NCI-H2029 treated with DMSO at 0.1 percent for 48 hours (cell line): ENCODE data around the gene IQSEC3.
A peak's percentile ranks its signal among the peaks of the same experiment; 100 is the strongest.

Experiments used
- DNase-seq: peaks from one replicate; lab custom pipeline; 2025; lab: John Stamatoyannopoulos, UW

The IQSEC3 gene

DNA sequence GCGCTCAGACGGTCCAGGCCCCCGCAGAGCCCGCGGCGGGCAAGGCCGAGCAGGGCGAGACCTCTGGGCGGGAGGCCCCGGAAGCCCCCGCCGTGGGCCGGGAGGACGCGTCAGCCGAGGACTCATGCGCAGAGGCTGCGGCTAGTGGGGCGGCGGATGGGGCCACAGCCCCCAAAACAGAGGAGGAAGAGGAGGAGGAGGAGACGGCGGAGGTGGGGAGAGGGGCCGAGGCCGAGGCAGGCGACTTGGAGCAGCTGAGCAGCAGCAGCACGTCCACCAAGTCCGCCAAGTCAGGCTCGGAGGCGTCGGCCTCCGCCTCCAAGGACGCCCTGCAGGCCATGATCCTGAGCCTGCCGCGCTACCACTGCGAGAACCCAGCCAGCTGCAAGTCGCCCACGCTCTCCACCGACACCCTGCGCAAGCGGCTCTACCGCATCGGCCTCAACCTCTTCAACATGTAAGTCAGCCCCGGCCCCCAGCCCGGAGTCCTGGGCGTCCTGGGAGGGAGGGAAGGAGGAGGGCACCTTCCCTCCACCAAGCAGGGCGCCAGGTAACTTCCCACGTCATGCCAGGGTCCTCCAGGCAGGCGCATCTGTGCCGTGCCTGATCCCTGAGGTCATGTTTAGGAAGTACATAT, 72.4 kb downstream of the IQSEC3 start:
- no peak for DNase-seq

DNA sequence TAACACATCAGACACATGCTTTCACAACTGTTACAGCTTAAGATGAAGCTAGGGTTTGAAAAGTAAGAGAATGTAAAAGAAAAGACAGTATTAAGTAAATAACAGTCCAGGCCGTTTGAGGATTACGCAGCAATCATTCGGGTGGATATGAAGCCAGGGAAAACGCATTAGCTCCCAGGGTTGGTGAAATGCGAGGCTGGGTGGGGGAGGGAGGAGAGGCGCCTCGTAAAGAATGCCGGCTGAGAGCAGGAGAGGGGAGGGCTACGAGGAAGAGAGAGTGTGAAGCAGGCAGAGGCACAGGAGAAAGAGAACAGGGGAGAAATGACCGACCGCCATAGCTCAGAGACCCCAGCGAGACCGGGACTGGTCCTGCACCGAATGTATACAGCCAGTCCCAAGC, 73.0 kb downstream of the IQSEC3 start:
- DNase-seq = no peak

DNA sequence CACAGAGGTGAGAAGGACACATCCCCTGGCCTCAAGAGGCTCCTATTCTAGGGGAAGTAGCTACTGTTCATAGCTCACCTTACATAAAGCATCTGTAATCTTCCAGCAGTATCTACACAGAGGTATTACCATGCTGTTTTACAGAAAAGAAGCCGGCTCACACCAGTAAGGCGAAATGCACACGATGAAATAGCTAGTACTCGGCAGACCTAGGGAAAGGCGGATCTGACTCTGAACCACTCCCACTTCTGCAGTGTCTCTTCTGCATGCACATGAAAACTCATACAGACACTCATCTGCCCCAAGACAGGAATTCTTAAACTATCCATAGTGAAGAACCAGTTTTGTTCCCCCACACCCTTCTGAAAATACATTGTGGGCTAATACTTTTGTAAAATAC, 73.6 kb downstream of the IQSEC3 start:
- no peak for DNase-seq

DNA sequence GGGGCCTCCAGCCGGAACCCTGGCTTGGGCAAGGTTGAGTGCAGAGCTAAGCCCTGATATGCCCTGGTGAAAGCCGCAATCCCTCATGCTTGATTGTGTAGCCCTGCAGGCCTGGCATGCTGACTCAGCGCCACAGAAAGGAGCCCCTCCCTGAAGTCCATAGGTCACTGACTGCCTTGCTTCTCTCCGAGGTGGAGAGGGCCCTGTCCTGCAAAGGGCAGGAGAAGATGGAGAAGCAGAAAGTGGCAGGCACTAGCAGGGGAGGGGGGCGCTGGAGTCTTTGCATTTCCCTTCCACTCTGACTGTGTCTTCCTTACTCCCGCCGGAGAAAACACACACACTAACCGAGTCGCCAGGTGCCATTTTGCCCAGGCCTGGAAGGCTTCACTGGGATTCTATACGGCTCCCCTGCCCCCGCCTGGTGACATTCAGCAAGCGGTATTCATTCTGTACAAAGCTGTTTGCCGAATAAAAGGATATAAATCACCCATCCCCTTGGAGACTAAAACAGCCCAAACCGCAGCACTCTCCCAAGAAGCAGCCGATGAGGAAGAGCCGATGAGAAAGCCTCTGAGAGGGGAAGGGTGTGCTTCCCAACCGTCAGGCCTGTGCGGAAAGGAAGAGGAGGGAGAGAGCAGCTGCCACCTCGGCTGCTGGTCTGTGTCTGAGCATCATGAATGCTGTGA, 77.5 kb downstream of the IQSEC3 start:
- DNase-seq = no peak

DNA sequence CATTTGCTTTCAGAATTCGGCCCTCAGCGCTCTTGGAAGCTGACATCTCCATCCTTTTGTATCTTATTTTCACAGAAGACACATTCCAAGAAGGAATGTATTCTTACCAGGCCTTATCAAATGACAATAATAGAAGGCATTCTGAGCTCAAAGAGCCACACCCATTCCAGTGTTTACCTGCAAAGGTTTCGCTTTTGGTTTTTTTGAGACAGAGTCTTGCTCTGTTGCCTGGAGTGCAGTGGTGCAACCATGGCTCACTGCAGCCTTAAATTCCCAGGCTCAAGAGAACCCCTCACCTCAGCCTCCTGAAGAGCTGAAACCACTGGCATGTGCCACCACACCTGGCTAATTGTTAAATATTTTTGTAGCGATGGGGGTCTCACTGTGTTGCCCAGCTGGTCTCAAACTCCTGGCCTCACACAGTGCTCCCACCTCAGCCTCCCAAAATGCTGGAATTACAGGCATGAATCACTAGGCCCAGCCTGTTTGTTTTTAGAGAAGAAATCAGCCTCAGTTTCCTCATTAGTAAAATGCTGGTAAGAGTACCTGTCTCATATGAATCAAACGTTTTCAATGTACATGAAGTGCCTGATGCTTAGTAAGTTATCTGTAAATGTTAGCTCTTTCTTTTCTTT, 78.2 kb downstream of the IQSEC3 start:
- DNase-seq = no peak

DNA sequence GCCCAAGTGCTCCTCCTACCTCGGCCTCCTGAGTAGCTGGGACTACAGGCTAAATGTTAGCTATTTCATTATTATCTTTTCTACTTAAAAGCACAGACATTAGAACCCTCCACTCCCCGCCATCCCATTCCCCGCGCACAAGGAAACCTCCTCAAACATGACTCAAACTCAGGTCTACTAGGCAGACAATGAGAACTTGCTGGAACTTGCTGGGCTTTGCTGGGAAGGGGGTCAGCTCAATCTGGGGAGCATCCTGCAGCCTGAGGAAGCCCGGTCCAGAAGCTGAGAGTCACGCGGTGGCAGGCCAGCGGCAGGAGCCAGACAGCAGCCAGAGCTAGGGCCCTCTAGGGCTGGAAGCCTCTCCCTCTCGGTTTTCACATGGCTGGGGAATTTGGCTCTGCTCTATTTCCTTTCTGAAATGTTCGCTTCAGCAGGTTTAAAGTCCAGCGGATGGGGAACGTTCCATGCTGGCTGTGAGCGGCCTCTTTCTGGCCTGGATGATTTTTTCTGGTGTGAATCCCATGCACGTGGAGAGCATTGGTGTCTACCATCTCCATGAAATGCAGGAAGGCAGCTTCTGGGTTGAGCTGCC, 78.9 kb downstream of the IQSEC3 start:
- no peak for DNase-seq

DNA sequence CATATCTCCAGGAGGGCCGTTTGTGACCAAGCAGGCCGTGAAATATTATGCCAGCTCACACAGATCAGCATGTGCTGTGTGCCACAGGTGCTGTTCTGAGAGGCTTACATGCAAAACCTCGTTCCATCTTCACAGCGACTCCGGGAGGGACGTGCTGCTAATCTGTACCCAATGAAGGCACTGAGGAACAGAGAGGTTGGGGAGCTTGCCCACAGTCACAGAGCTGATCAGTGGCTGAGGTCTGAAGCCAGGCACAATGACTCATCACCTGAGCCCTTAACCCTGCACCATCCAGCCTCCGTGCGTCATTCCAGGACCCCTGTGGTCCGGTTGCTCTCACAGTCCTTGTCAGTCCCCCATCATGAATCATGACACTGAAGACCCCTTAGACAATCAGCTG, 80.7 kb downstream of the IQSEC3 start:
- no peak for DNase-seq

DNA sequence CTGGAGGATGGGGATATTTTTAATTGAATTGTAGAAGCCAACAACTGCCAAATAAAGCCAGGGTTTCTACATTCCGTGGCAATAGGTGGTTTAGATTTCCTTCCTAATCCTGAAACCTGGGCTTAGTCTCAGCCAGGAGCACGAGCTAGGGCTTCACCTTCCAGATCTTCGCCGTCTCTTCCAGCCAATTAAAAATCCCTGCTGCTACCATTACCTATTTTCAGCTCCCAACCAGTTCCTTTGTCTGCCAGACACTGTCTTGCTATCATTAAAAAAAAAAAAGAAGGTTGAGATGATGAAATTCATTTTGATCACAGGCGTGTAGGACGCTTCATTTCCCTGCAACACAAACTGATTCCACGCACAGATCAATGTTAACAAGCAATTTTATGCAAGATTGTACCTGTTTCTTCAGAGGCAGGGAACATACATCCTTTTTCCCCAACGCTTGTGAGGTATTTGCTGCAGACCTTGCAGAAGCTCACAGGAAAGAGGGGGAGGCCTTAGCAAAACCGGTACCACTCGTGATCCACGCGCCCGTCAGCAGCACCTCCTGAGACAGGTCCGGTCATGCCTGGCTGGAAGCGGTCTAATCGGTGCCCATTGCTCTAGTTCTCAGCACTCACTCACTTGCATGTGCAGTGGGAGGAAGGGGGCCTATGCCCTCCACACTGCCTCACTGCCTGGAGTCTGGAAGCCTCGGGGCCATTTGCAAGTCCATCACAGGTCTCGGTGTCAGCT, 82.3 kb downstream of the IQSEC3 start:
- no peak for DNase-seq

DNA sequence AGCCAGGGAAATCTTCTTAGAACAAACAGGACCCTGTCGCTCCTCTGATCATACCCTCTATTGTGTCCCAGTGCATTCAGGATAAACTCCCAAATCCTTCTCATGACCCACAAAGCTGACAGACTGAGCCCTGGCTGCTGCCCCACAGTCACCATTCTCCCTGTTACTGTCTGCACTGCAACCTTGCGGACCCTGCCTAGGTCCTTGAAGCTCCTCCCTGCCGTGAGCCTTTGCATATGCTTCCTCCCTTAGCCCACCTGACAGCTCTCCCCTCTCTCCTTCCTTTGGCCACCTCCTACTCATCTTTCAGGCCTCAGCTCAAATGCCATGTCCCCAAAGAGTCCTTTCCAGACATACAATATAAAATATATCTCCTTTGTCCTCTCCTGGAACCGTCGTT, 85.0 kb downstream of the IQSEC3 start:
- DNase-seq = no peak

DNA sequence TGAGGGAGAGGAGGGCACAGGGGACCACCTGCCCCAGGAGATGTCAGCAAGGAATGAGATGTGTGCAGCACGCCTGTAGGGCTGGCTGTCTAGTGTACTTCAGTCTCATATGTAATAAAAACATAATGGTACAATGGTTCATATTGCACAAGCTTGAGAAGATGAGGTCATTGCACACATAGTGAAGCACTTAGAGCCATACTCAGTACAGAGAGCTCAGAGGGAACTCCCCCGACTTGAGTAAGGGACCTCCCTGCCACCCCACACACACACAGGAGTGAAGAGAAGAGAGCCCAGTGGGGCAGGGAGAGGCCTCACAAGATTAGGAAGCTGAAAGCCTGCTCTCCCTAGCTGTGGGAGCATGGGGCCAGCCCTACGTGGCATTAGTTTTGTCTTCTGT, 85.9 kb downstream of the IQSEC3 start:
- DNase-seq = peak; percentile 29

DNA sequence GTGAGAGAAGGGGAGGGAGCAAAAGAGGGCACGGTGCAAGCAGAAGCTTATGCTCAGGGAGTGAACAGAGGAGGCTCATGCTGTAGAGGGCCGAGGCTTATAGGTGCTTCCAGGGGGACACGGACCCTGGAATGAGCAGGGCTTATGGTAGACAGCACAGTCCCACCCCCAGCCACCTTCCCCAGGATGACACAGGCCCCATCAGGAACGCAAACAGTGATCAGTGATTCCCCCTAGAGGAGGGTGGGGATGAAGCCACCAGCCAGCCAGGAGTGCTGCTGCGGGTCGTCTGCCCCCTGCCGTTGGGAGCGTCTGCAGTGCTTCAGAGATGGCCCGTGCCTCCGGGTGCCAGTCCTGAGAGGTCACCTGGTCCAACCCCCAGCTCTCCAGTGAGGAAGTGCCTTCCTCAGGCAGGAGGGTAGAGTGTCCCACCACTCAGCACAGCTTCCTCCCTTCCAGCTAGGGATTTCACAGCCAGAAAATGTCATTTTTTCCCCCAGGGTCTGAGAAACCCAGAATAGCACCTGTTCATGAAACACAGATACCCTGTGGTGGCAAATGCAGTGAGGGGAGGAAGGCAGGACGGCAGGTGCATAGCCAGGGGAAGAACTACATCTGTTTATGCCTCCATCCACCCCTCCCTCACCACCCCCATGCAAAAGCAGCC, 86.6 kb downstream of the IQSEC3 start:
- DNase-seq = peak; percentile 9

DNA sequence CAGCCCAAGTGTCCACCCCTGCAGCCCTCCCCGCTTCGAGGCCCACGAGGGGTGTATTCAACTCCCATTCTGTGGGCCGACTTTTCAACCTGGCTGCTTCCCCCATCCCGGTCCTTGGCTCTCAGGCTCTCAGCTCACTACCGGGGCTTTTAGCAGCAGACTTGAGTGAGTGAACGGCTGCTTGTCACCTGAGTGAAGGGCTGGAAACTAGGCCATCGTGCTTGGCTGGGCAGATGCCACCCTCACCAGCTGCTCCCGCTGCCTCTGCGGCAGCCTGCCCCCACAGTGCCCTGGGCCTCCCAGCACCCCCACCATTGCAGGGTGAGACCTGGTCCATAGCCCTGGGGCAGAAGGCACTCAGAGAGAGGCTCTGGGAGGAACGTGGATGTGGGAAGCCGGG, 87.5 kb downstream of the IQSEC3 start:
- DNase-seq = no peak

DNA sequence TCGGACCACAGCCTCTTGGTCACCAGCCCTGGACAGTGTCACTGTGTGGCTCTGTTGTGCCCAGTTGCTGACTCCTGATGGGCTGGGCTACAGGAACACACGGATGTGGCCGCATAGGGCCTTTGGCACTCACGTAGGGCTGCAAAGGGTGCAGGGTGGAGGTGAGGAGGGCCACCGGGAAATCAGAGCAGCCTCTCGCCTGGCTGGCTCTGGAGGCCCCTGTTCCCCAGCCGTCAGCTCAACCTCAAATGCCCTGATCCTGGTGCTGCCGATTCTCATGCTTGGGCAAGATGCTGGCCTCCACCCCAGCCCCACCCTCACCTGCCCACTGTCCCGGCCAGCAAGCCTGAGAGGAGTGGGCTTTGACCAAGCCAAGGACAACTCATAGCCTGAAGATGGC, 88.4 kb downstream of the IQSEC3 start:
- no peak for DNase-seq

DNA sequence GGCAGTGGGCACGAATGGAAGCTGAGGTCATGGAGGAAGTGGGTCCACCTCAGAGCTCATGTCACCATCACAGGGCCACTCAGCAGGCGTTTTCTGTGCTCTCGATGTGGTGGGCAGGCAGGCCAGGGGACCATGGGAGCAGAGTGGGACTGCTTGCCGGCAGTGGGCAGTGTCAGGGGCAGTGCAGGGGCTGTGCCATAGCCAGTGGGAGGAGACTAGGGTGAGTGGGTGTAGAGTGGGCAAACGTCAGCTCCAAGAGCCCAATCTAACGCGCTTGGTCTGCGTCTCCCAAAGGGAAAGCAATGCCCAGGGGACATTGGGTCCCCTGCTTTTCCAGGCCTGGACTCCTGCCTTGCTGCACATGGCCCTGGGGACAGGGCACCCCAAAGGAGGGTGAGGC, 89.1 kb downstream of the IQSEC3 start:
- no peak for DNase-seq

DNA sequence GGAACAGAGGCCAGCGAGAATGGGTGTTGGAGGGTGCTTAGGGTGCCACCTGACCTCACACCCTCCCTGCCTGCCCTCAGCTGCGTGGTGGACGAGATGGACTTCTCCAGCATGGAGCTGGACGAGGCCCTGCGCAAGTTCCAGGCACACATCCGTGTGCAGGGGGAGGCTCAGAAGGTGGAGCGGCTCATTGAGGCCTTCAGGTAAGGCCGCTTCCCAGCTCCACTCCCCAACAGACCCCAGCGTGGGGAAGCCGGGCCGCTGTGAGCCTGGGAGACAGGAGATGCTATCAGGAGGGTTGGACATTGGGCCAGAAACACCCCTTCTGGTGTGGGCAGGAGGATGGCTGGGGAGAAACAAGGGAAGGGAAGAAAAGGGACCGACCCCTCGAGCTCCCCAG, 90.4 kb downstream of the IQSEC3 start:
- DNase-seq = no peak

DNA sequence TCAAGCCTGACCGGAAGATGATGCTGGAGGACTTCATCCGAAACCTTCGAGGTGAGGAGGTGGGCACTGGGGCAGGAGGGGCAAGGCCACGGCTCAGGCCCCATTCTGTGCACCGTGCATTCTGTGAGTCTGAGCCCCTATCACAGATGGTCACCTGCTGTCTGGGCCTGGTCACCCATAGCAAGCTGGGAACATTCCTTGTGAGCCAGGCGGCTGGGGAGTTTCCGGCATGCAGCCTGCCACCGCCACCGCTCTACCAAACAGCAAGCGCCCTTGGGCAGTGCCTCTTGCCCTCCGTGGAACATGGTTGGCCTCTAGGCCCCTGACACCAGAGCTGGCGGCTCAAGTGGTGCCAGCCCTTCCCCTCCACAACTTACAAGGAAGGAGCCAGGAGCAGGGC, 91.1 kb downstream of the IQSEC3 start:
- no peak for DNase-seq

DNA sequence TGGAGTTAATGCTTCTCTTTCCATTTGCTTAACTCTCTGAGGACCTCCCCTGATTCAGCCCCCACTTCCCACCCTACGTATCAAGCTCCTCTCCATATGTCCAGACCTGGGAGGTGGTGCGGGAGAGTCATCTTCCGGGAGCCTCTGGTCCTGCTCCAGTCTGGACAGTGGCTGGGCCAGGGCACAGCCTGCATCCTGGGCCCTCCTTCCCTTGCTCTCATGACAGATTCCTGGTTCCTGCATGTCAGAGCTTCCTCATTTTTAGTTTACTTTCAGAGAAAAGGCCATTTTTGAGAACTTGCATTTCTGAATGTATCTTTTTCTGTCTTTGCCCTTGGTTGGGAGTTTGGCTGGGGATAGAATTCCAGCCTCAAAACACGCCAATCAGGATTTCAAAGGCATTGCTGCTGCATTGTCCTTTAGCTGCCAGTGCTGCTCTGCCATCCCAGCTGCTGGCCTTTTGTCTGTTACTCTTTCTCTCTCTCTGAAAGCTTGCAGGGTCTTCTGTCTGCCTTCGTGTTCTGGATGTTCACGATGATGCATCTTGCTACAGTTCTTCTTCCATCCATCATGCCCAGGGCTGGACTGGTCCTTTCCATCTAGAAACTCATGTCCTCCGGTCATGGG, 92.7 kb downstream of the IQSEC3 start:
- DNase-seq = no peak

DNA sequence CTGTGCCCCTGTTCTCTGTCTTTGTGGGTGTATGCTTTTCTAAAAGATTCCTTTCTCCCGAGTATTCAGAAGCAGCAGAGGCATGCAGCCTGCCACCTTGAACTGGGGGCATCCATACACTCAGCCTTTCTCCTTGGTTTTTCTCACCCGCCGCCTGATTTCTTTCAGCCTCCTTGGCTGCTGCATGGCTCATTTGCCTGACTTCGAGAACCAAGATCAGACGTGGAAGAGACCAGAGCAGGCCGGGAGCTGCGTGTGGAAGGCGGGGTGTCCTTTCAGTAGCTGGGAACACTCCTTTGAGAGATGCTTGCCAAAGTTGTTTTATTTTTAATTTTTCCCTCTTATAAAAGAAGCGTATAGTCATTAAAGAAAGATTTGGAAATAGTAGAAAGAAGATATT, 94.3 kb downstream of the IQSEC3 start:
- no peak for DNase-seq

DNA sequence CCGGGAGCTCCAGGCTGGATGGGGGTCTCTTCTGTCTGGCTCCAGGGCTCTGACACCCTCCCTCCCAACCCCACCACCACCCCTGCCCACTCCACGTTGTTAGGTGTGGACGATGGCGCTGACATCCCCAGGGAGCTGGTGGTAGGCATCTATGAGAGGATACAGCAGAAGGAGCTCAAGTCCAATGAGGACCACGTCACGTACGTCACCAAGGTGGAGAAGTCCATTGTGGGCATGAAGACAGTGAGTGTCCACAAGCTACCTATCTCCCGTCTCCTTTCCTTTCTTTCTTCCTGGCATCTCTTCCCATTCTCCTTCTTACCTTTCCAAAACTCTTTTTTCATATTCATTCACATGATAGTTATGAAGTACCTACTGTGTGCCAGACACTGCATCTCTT, 95.3 kb downstream of the IQSEC3 start:
- DNase-seq = no peak

DNA sequence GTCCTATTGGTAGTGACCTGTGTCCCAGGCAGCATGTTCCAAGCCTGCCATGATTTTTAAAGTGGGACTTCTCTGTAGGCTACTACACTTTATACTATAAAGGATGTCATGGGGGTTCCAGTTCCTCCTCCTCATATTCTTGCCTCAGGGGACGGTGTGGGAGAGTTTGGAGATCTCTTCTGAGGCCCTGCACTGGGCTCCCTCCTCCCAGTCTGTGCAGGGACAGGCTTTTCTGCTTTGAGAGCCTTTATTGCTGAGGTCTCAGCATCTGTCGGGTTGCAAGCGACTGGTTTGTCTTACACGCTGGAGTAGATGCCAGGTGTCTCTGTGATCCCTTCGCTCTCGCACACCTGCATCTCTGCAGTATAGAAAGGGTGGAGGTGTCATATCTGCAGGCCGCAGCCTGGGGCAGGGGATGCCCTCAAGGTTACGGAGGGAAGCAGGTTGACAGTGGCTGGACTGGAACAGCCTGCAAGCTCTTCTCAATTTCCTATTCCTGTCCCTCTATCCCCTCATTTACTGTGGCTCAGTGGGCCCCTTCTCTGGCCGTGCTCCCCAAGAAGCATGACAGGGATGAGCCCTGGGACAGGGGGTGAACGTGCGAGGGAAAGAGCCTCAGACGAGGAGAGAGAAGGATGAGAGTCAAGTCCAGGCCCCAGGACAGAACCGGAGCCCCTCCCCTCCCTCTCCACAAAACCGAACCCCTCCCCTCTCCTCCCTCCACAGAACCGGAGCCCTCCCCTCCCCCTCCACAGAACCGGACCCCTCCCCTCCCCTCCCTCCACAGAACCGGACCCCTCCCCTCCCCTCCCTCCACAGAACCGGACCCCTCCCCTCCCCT, 96.1 kb downstream of the IQSEC3 start:
- no peak for DNase-seq
